K562 (cell line): ENCODE measurements around the gene AQP2. TPM values are rescaled to one million over a fixed set of nuclear protein-coding genes. Genes with fewer than 3 reads are reported as not detected.

ENCODE experiments used
- ATAC-seq: fragments of 200-7000 bp; cut with Tn5 transposase; 3 replicates; pipeline ENCODE4 v1.9.1; 2020; ENCODE audit warnings: moderate library complexity
- BruUV-seq: library from RNA; stranded (reverse); fragments of 400-500 nt; replicated peaks from 2 replicates; lab custom pipeline; 2021; lab: Mats Ljungman, UMichigan
- CTCF ChIA-PET: fragments of 300-600 bp; formaldehyde crosslinking; extraction: SDS; loops from one replicate; lab custom pipeline; 2021; ENCODE audit warnings: low intra/inter-chr PET ratio; lab: Yijun Ruan, JAX
- POLR2A ChIA-PET: fragments of 300-600, 350-650 bp; sonication (Branson Sonifier 250); formaldehyde crosslinking; extraction: SDS; loops from one replicate; lab custom pipeline; 2021; ENCODE audit warnings: antibody characterized with exemption, inconsistent platforms; lab: Yijun Ruan, JAX
- DNase-seq, 4 experiments: peaks; one replicate each; pipeline versions ENCODE4 v3.0.0 to v3.0.0-alpha.2; 2011 to 2018; ENCODE audit warnings: low spot score in 3 of 4, mixed read lengths in 3 of 4; ENCODE audit errors: extremely low read depth in 1 of 4
- FAIRE-seq: peaks from 2 replicates; lab custom pipeline; 2011; peaks lifted over from hg19 to GRCh38; lab: Jason Lieb, UNC
- H2AFZ ChIP-seq: 2 replicates; pipeline ENCODE4 v1.6.0; 2011; ENCODE audit warnings: low read depth, low read length, control low read depth, inconsistent platforms
- H3K27ac ChIP-seq: fragments of 200-600 bp; 3 replicates; pipeline ENCODE4 v1.8.0; 2011; ENCODE audit warnings: low read depth, mild to moderate bottlenecking, control low read depth, inconsistent platforms, low read length, moderate library complexity, mixed read lengths; ENCODE audit errors: extremely low read depth
- H3K27me3 ChIP-seq, 2 experiments: fragments of 300-600 bp in 1 of 2; 2 replicates in 1 of 2; 3 replicates in 1 of 2; pipeline versions ENCODE4 v1.6.0 to v1.8.0; 2011; ENCODE audit warnings: inconsistent platforms in 2 of 2, low read length in 2 of 2, mild to moderate bottlenecking in 1 of 2, mixed read lengths in 1 of 2, moderate library complexity in 1 of 2; ENCODE audit not compliant: control insufficient read depth in 2 of 2, insufficient read depth in 2 of 2
- H3K36me3 ChIP-seq: fragments of 300-600 bp; 3 replicates; pipeline ENCODE4 v1.8.0; 2011; ENCODE audit warnings: mild to moderate bottlenecking, low read length, inconsistent platforms; ENCODE audit not compliant: control insufficient read depth, insufficient read depth
- H3K4me1 ChIP-seq, 2 experiments: fragments of 200-600 bp in 1 of 2; replicated peaks in 1 of 2; 2 replicates in 1 of 2; 3 replicates in 1 of 2; pipeline versions ENCODE4 v1.5.1 to v1.8.0; 2011; ENCODE audit warnings: inconsistent platforms in 2 of 2, low read length in 2 of 2, mild to moderate bottlenecking in 1 of 2, mixed read lengths in 1 of 2, moderate library complexity in 1 of 2; ENCODE audit not compliant: control insufficient read depth in 2 of 2, insufficient read depth in 2 of 2
- H3K4me2 ChIP-seq: 2 replicates; pipeline ENCODE4 v1.6.1; 2011; ENCODE audit warnings: low read length, control low read depth, inconsistent platforms, mixed read lengths; ENCODE audit not compliant: insufficient read depth
- H3K4me3 ChIP-seq: fragments of 200-600 bp; sonication (generic), shearing (Covaris generic); 2 replicates; pipeline ENCODE4 v1.5.1; 2016; ENCODE audit warnings: control low read depth, inconsistent platforms
- H3K79me2 ChIP-seq: fragments of 200-600 bp; 3 replicates; pipeline ENCODE4 v1.8.0; 2011; ENCODE audit warnings: low read length, inconsistent platforms; ENCODE audit not compliant: control insufficient read depth, insufficient read depth
- H3K9ac ChIP-seq, 2 experiments: 2 replicates each; pipeline versions ENCODE4 v1.6.0 to v1.6.1; 2011; ENCODE audit warnings: low read depth in 2 of 2, low read length in 2 of 2, control low read depth in 1 of 2, inconsistent platforms in 1 of 2, mild to moderate bottlenecking in 1 of 2, mixed read lengths in 1 of 2; ENCODE audit not compliant: insufficient read depth in 1 of 2
- H3K9me1 ChIP-seq: one replicate; pipeline ENCODE4 v1.6.0; 2011; ENCODE audit warnings: inconsistent platforms, mild to moderate bottlenecking, low read length, moderate library complexity; ENCODE audit not compliant: control insufficient read depth, insufficient read depth
- H3K9me3 ChIP-seq: replicated peaks from 2 replicates; pipeline ENCODE4 v1.5.1; 2011; ENCODE audit warnings: low read depth, low read length, inconsistent platforms; ENCODE audit not compliant: control insufficient read depth, insufficient read depth
- H4K20me1 ChIP-seq: replicated peaks from 2 replicates; pipeline ENCODE4 v1.6.1; 2011; ENCODE audit warnings: low read length, inconsistent platforms, mixed read lengths; ENCODE audit not compliant: control insufficient read depth, insufficient read depth
- FOXA1 ChIP-seq: fragments of 450-650 bp; IDR thresholded peaks from 2 replicates; pipeline ENCODE4 v1.6.1; 2016; ENCODE audit warnings: mild to moderate bottlenecking, borderline replicate concordance
- MECOM ChIP-seq: fragments of 250-450 bp; sonication (Bioruptor Pico); IDR thresholded peaks from 2 replicates; pipeline ENCODE4 v1.8.0; 2022; ENCODE audit warnings: inconsistent platforms
- NRF1 ChIP-seq, 2 experiments: fragments of 450-650 bp; IDR thresholded peaks in 1 of 2; conservative IDR thresholded peaks in 1 of 2; 2 replicates each; pipeline ENCODE4 v1.6.1; 2014; ENCODE audit warnings: mild to moderate bottlenecking in 2 of 2
- NUFIP1 ChIP-seq: fragments of 450-650 bp; IDR thresholded peaks from 2 replicates; pipeline ENCODE4 v1.6.1; 2018; ENCODE audit not compliant: partially characterized antibody
- TCF7 ChIP-seq: sonication (generic); IDR thresholded peaks from 2 replicates; pipeline ENCODE4 v1.6.1; 2016; ENCODE audit warnings: antibody characterized with exemption, borderline replicate concordance
- USF1 ChIP-seq: sonication (generic); formaldehyde crosslinking; IDR thresholded peaks from 2 replicates; pipeline ENCODE4 v1.9.0; 2022; ENCODE audit warnings: mild to moderate bottlenecking, missing genetic modification reagents
- XRCC3 ChIP-seq: fragments of 450-650 bp; IDR thresholded peaks from 2 replicates; pipeline ENCODE4 v1.6.1; 2017; ENCODE audit warnings: mild to moderate bottlenecking, moderate library complexity
- ZFP36 ChIP-seq: fragments of 150-350 bp; IDR thresholded peaks from 2 replicates; pipeline ENCODE4 v1.6.1; 2018; ENCODE audit warnings: low read length, low read depth; ENCODE audit not compliant: partially characterized antibody
- ZNF778 ChIP-seq: fragments of 450-650 bp; formaldehyde crosslinking; IDR thresholded peaks from 2 replicates; pipeline ENCODE4 v1.4.0; 2020; ENCODE audit warnings: mild to moderate bottlenecking, moderate library complexity
- WGBS: fragments of 100-300 bp; shearing (Covaris generic); methylation state at CpG from one replicate; pipeline ENCODE4 v1.1.6; 2016; ENCODE audit warnings: low coverage, mixed read lengths; ENCODE audit not compliant: insufficient coverage; ENCODE audit errors: missing lambda C conversion rate; 5-methylcytosine and 5-hydroxymethylcytosine counted together
- in situ Hi-C: fragments of 300-500 bp; cut with MboI; formaldehyde crosslinking; loops from 4 replicates; pipeline ENCODE4 v1.15.0; 2018; ENCODE audit warnings: inconsistent platforms, mixed read lengths
- intact Hi-C: fragments of 100-400 bp; cut with micrococcal nuclease; formaldehyde crosslinking; loops from 2 replicates; pipeline ENCODE4 v1.14.2; 2022
- polyA plus RNA-seq, 8 experiments: library from polyadenylated mRNA; depleted of rRNA in 4 of 8; stranded (reverse) in 5 of 8; unstranded in 3 of 8; fragments of >200 nt; fragmentation: Nextera tagmentation in 2 of 8; fragmentation: Illumina TruSeq in 1 of 8; extraction: Ambion mirVana in 2 of 8; extraction: Trizol in 1 of 8; gene quantifications; 2 replicates each; pipeline versions ENCODE4 v1.2.1 to v1.2.3, GENCODE V29; 2011 to 2014; ENCODE audit warnings: inconsistent platforms in 1 of 8, missing spikeins in 1 of 8
- total RNA-seq, 7 experiments: library from RNA; depleted of rRNA in 6 of 7; stranded (reverse); fragments of >200 nt in 6 of 7; fragmentation: Illumina TruSeq in 2 of 7; extraction: Trizol in 2 of 7; gene quantifications; 2 replicates each; pipeline versions ENCODE4 v1.2.1 to v1.2.3, GENCODE V29; 2011 to 2021; ENCODE audit warnings: low replicate concordance in 1 of 7
- TF ChIP-seq, protein P1 (sequence below): sonication (generic); formaldehyde crosslinking; IDR thresholded peaks from 2 replicates; pipeline ENCODE4 v1.8.0; 2022; ENCODE audit warnings: missing genetic modification reagents, mild to moderate bottlenecking, moderate library complexity, borderline replicate concordance
- TF ChIP-seq, protein P2 (sequence below): sonication (generic); formaldehyde crosslinking; IDR thresholded peaks from 2 replicates; pipeline ENCODE4 v1.5.0; 2020; ENCODE audit warnings: missing genetic modification reagents

The AQP2 gene
- total and polyA plus RNA-seq, 9 of the 15 experiments (the other 6 are each of a cell fraction or from before 2014, with no cell fraction given), result not detected

GRCh38 chr12:49905718-49906314 lies 44.7 kb upstream of the AQP2 start:
- Histone ChIP-seq H3K79me2 (no peaks in the 10 kb centered on the region), H3K4me1 (peaks cover 8 to 23% of the 10 kb centered on the region in 2 experiments; a peak in 3 of 5 replicates), H3K4me3 (no peak overlapping the region), H3K9me3 (no peaks in the 10 kb centered on the region), H3K27ac (no peak overlapping the region), H4K20me1 (no peaks in the 10 kb centered on the region), H2AFZ (0 out of 2 replicates have a peak overlapping the region, but pooled peaks have one; percentile 2), H3K9me1 (no peaks in the 10 kb centered on the region), H3K36me3 (no peaks in the 10 kb centered on the region), H3K27me3 (peaks cover 4 to 17% of the 10 kb centered on the region in 2 experiments; a peak in 3 of 5 replicates), H3K4me2 (no peak overlapping the region), H3K9ac (no peak overlapping the region)
- no TSS peak for BruUV-seq
- WGBS, result 45% methylated on average over 7 of the region's 7 CpGs
- CTCF ChIA-PET, result no interaction called here
- no peak for TF ChIP-seq NUFIP1
- TF ChIP-seq, protein P1, sequence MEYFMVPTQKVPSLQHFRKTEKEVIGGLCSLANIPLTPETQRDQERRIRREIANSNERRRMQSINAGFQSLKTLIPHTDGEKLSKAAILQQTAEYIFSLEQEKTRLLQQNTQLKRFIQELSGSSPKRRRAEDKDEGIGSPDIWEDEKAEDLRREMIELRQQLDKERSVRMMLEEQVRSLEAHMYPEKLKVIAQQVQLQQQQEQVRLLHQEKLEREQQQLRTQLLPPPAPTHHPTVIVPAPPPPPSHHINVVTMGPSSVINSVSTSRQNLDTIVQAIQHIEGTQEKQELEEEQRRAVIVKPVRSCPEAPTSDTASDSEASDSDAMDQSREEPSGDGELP, result 0 out of 2 replicates have a peak, but pooled peaks have one; percentile 11
- no peak for TF ChIP-seq FOXA1
- TF ChIP-seq, protein P2, sequence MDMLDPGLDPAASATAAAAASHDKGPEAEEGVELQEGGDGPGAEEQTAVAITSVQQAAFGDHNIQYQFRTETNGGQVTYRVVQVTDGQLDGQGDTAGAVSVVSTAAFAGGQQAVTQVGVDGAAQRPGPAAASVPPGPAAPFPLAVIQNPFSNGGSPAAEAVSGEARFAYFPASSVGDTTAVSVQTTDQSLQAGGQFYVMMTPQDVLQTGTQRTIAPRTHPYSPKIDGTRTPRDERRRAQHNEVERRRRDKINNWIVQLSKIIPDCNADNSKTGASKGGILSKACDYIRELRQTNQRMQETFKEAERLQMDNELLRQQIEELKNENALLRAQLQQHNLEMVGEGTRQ (CRISPR knock-in tag), result peak; percentile 57
- no peak for TF ChIP-seq TCF7
- TF ChIP-seq NRF1 (conservative IDR thresholded peaks at IDR 0.05 in 1 of 2, IDR thresholded peaks at IDR 0.05 in 1 of 2), result peak; percentile 50 to 59
- no peak for TF ChIP-seq MECOM (CRISPR knock-in tag)
- peak; percentile 66 for TF ChIP-seq USF1
- peak; percentile 71 for TF ChIP-seq ZFP36
- TF ChIP-seq XRCC3, result no peak
- TF ChIP-seq ZNF778 (CRISPR knock-in tag), result no peak
- intact Hi-C loops (no loop called here), in situ Hi-C loops (no loop called here)
- no peak for FAIRE-seq
- no peak for ATAC-seq
- POLR2A ChIA-PET, result interaction anchor here (0.5 to 1.1 kb wide), 2 partner anchors 45 to 65 kb away, joined by 3 read pairs; partner anchors contain the start of gene AQP2
- no peak for DNase-seq
